HuH-7.5 (cell line): ENCODE data around the gene ZBTB7C.
"Not testable (repeated sequence)": the region's sequence is repeated elsewhere in the genome, so short reads cannot be mapped to it uniquely, and the experiment has no call there.

Experiments
- DNase-seq: peaks from one replicate; pipeline ENCODE4 v3.0.0; 2011; ENCODE audit warnings: low spot score

ZBTB7C gene

DNA sequence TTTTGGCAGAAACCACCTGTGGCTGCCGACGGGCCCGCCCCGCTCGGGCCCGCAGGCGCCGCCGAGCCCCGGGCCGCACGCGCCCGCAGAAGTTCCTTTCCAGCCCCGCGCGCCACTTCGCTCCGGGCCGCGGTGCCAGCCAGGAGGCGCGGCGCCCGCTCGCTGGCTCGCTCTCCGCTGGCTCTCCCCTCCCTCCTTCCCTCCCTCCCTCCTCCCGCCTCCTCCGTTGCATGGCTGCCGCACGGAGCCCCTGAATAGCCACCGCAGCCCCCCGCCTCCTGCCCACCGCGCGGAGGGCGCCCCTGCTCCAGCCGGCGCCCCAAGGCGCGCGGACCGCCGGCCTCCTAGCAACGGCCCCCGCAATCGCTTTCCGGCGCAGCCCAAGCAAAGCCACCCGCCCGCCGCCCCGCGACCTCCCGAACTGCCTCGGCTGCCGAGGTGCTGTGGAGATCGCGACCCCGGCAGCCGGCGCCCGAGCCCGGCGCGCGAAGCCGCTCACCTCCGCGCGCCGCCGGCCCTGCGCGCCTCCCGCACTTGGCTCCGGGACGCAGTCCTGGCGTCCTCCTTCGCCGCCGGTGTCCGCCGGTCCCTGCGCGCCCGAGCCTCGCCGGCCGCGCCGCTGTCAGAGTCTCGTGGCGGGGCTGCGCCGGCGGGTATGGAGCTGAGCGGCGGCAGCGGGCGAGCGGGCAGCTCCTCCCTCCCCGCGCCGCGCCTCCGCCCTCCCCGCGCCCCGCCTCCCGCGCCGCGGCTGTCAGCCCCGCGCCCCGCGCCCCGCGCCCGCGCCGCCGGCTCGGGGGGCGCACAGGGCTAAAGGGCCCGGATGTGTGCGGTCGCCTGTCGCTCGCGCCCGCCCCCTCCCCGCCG is at the start of gene ZBTB7C:
Gene ZBTB7C (minus strand): TSS at position 657 of the 864 bp plus-strand sequence.
- DNase-seq: peak; percentile 46

GRCh38 chr18:48456838-48457237 is 47.7 kb upstream of the ZBTB7C start:
- DNase-seq: no peak

DNA sequence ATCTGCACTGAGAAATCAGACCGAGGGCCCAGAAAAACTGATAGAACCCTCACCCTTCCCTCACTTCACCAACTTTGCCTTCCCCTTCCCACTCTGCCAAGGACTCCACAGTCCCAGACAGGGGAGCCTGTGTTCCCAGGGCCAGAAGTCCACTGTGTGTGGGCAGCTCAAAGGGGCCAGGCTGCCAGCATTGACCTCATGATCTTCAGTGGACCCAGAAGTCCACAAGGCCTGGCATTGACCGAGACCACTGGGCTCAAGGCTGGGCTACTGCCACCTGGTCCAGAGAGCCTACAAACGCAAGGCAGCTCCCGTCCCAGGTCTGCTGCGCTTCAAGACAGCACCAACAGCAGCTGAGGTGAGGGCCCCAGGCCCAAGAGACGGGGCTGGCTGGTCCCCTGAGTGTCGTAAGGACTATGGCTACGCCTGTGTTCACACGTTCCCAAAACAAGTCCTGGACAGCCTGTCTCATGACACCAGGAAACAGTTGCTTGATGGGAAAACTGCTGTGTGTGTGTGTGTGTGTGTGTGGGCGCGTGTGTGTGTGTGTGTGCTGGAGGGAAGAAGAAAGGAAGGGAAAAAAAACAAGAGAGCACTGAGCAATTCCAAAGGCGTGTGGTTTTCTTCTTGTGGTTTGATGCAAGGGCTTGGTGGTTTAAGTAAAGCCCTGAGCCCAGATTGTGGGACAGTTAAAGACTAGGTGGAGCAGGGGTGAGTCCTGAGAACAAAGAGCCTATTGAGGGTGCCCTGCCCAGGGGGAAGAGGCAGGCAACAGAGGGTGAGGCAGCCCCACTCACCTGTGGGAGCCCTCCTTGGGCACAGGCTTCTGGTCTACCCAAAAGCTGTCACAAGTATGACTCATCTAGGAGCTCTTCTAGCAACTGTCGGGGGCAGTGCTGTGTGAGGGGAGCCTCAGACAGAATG is 46.6 kb upstream of the ZBTB7C start:
- DNase-seq: no peak

GRCh38 chr18:48454261-48454757 is 45.1 kb upstream of the ZBTB7C start:
- peak; percentile 34 for DNase-seq

DNA sequence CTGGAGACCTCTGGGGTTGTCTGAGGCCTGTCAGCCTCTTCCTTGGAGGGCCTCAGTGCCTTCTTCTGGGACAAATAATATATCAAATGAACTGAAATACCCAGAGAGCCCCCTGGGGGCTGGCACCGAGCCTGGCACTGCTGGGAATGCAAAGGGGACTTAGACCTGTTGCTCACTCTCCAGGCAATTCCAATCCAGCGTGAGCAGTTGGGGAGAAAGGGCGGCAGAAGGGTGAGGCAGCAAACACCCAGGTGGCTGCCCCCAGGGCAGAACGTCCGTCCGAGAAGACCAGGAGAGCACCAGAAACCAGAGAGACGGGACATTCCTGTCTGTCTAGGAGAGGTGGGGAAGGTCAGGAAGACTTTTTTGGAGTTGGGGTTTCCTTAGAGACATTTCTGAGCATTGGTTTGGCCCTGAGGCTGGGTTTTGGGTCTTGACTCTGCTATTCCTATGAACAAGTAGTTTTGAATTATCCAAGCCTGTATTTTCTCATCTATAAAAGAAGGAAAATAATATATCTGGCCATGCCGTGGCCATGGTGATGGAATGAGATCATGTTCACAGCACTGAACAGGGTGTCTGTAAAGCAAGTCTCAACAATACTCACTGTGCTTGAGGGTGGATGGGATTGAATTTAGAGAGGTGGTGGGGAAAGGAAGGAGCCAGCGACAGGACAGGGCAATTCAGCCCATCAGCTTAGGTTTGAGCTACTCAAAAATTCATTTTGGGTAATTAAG is 44.3 kb upstream of the ZBTB7C start:
- no peak for DNase-seq

- DNase-seq: no peak
Observed at GRCh38 chr18:48452861-48453323, 43.7 kb upstream of the ZBTB7C start.

DNA sequence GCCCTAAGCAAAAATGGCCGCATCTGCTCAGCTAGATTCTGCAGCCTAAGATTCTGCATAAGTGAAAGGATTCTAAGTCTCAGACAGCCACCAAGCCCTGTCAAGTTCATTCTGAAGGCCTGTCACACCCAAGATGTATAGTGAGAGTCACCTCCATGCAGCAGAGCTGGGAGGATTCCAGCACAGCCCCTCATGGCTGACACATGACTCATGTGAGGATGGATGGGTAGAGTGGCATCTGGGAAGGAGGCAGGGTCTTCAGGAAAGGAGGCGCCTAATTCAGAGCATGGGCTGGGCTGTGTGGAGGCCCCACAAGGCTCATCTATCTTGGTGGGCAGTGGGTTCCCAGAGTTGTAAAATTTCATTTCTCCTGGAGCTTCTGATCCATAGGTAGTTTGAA is 41.5 kb upstream of the ZBTB7C start:
- no peak for DNase-seq

DNA sequence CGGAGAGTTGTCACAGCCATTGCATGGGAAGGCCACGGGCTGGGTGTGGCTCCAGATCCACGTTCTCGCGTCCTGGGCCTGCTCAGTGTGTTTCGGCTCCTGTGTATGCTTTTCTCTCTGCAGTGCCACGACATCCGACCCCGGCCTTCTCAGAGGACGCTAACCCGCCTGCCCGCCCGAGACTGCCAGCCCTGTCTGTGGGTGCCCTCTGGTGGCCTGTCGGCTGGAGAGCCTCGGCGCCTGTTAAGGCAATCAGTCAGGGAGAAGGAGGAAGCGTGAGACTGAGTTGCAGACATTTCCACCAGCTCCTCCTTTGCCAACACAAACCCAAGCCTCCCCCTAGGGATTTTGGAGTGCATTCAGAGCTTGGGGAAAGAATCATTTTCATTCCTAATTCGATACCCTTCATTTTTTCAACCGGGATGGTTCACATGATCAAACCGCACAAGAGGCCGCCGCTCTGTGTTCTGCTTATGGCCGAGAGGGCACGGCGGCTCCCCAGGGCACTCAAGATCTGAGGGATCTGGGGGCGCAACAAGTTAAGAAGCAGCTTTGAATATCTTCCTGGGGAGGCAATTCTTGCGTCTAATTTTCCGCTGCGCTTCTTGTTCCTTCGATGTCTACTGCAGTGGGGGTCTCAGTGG is 37.5 kb upstream of the ZBTB7C start:
- DNase-seq: peak; percentile 48

GRCh38 chr18:48445540-48445939 is 36.4 kb upstream of the ZBTB7C start:
- DNase-seq: peak; percentile 51

- DNase-seq: no peak
Observed at GRCh38 chr18:48442761-48443160, 33.6 kb upstream of the ZBTB7C start.

GRCh38 chr18:48441405-48441881 is 32.3 kb upstream of the ZBTB7C start:
- no peak for DNase-seq

- no peak for DNase-seq
Observed at GRCh38 chr18:48440924-48441323, 31.7 kb upstream of the ZBTB7C start.

DNA sequence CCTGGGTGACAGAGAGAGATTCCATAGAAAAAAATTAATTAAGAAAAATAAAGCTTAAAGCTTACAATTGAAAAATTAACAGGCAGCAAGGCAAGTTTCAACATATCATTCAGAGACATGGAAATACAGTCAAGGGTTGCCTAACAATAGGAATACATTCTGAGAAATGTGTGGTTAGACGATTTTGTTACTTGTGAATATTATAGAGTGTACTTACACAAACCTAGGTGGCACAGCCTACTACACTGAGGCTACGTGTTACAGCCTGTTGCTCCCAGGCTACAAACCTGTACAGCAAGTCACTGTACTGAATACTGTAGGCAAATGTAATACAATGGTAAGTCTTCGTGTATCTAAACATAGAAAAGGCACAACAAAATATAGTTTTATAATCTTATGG is 27.7 kb upstream of the ZBTB7C start:
- DNase-seq: no peak

DNA sequence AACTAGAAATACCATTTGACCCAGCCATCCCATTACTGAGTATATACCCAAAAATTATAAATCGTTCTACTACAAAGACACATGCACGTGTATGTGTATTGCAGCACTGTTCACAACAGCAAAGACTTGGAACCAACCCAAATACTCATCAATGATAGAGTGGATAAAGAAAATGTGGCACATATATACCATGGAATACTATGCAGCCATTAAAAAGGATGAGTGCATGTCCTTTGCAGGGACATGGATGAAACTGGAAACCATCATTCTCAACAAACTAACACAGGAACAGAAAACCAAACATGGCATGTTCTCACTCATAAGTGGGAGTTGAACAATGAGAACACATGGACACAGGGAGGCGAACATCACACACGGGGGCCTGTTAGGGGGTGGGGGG is 25.2 kb upstream of the ZBTB7C start:
- DNase-seq: not testable (repeated sequence)

DNA sequence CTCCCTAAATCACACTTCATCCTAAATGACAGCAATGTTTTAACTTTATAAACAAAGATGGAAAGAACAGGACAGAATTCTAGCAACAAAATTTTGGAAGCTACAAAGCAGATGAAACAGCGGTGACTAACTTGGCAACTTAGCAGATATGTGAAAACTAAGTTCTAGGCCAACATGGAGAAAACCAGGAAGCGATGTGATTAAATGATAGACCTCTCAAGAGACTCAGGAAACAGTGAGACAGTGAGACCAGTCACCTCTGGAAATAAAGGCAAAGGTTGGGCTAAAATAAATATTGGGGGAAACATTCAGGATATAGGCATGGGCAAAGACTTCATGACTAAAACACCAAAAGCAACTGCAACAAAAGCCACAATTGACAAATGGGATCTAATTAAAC is 24.4 kb upstream of the ZBTB7C start:
- no peak for DNase-seq

DNA sequence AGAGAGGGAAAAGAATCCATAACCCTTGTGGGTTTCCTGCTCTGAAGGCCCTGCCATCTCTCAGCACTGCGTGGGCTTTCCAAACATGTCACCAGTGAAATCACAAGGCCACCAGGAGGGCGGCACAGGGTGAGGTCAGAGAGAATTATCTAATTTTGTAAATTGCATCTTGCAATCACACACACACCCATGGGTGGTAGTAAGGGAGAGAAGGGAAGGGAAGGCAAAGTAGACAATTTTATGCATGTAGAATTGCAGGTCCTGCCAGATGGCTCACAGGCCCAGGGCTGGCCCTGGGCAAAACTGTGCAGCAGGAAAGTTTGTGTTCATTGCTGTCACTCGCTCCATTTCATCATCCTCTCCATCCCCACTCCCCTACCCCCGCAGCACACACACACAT is 21.0 kb upstream of the ZBTB7C start:
- DNase-seq: no peak

DNA sequence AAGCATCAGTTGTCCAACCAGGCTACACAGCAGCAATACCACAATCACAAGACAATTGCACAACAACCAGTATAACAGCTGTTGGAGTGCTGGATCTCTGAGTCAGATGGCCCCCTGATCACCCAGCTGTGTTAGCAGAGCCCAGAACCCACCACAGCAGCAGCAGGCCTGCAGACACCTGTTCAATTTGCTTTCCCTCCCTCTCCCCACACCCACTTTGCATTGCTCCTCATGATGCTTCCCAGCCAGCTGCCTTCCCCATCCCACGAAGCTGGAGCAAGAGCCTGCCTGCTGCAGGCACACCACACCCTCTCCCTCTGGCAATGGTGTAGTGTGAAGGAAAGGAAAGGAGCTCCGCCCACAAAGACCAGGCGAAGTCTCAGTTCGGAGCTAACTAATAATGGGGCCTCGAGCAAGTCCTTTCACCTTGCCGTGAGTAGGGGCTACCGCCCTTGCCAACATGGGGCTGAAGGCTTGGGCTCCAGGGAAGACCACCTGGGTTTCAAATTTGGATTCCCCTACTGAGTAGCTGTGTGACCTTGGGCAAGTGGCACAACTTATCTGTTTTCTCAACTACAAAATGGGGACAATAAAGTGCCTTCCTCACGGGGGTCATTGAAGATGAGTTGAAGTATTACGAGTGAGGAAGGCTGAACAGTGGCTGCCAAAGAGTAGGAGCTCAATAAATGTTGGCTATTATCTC is 19.4 kb upstream of the ZBTB7C start:
- no peak for DNase-seq

GRCh38 chr18:48422947-48423378 is 13.8 kb upstream of the ZBTB7C start:
- DNase-seq: no peak

GRCh38 chr18:48419277-48420022 is 10.3 kb upstream of the ZBTB7C start:
- no peak for DNase-seq
